Hepatic stellate cell (primary cell): ENCODE results near the gene RAD9A.
A peak's percentile ranks its signal among the peaks of the same experiment; 100 is the strongest.

Source experiments
- DNase-seq: peaks from one replicate; pipeline ENCODE4 v3.0.0; 2011; ENCODE audit warnings: low spot score

The RAD9A gene

DNA sequence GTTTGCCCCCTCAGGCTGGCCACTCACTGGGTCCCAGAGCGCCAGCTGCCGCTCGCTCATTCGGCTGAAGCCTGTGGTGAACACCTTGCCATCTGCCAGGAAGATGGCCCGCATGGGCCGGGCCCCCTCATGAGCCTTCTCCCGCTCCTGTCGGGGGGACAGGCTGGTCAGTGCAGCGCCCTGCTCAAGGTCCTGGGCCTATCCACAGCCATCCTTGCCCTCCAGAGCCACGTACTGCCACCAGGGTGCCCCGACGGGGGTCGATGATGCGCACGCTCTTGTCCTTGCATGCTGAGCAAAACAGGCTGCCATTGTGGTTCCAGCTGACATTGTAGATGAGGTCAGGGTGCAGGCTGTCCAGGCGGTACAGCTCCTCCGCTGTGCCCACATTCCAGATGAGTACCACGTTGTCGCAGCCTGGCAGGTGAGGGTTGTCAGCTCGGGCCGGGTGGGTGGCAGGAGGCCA lies 49.3 kb downstream of the RAD9A start:
- DNase-seq, result no peak

DNA sequence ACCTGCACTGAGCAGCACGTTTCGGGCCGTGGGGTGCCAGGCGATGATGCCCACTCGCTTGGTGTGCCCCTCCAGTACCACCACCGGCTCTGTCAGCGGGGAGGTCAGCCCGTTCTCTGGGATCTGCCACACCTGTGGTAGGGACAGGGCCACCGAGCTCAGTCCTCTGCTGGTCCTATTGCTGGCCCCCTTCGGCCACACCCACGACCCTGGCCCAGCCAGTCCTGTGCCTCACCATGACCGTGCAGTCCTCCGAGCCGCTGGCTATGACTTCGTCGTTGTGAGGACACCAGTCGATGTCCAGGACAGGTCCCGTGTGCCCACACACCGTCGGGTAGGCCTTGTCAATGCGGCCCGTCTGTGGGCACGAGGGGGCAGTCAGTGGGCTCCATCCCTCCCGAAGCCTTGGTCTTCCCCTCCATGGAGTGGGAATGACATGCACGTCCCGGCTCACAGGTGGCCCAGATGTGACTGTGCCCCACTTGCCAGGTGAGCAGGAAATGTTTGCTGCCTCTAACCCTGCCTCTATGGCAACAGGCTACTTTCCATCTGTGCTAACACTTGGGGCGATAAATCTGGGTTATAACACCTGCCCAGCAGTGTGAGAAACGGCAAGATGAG lies 50.1 kb downstream of the RAD9A start:
- no peak for DNase-seq

DNA sequence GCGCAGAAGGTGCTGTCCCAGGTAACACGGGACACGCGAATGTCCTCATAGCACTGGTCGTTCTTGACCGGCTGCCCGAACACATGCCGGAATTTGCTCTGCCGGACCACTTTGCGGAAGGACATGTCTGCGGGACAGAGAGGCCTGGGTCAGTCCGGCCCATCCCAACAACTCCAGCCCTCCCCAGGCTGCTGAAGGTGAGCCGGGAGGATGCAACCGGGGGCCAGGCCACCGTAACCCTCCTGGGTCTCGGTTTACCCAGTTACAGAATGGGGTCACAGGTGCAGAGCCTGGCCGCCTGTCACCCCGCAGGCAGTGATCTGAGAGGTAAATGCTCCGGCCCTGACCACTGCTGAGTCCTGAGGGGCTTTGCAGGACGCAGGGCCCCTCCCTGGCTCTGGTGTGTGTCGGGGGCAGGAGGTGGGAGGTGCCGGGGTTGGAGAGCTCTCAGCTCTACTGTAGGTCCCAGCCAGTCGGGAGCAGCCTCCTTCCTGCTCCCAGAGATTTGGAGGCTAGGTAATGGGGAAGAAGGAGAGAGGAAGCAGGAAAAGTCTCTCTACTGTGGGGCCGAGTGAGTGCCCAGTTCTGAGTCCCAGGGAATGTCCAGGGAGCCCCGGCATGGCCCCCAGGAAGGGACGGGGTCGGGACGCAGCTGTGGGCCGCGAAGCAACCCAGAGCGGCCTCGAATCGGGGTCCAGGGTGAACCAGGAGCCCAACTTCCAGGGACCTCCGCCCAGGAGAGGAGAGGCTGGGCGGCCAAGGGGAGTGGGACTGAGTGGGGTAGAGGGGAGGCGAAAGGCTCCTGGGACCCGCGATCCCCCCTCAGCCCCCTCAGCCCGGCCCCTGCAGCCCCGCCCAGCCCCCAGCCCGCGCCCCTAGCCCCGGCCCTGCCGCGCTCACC lies 51.0 kb downstream of the RAD9A start:
- peak; percentile 37 for DNase-seq

DNA sequence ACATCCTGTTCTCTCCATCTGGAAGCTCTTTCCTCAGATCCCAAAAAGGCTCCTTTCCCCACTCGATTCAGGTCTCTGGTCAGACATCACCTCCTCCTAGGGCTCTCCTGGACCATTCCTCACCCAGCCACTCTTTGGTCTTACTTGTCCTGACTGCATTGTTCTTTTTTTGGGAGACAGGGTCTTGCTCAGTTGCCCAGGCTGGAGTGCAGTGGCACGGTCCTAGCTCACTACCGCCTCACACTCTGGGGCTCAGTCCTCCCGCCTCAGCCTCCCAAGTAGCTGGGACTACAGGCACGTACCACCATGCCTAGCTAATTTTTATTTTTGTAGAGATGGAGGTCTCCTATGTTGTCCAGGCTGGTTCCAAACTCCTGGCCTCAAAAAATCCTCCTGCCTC lies 53.7 kb downstream of the RAD9A start:
- no peak for DNase-seq
